Rectal smooth muscle tissue (tissue), 1 donor: Measurements from ENCODE around the gene GRWD1.
A peak's percentile ranks its signal among the peaks of the same experiment; 100 is the strongest.

Experiments used
- H3K27ac ChIP-seq: one replicate; pipeline ENCODE4 v1.7.0; 2013; ENCODE audit warnings: low read depth, low read length, inconsistent platforms
- H3K27me3 ChIP-seq: one replicate; pipeline ENCODE4 v1.7.0; 2013; ENCODE audit warnings: low read length; ENCODE audit not compliant: control insufficient read depth, insufficient read depth
- H3K36me3 ChIP-seq: one replicate; pipeline ENCODE4 v1.7.0; 2013; ENCODE audit warnings: low read length; ENCODE audit not compliant: control insufficient read depth, insufficient read depth
- H3K4me1 ChIP-seq: one replicate; pipeline ENCODE4 v1.7.0; 2013; ENCODE audit warnings: low read length; ENCODE audit not compliant: control insufficient read depth, insufficient read depth
- H3K4me3 ChIP-seq: one replicate; pipeline ENCODE4 v1.7.0; 2013; ENCODE audit warnings: low read length
- H3K9ac ChIP-seq: one replicate; pipeline ENCODE4 v1.7.0; 2013; ENCODE audit warnings: low read length

The GRWD1 gene

GRCh38 chr19:48454150-48454730 lies 8.5 kb downstream of the GRWD1 start:
- H3K27me3 ChIP-seq = no peaks in the 10 kb centered on the region
- H3K9ac ChIP-seq = no peak overlapping the region
- H3K27ac ChIP-seq = no peak overlapping the region
- no peak overlapping the region for H3K4me3 ChIP-seq
- no peaks in the 10 kb centered on the region for H3K4me1 ChIP-seq
- peaks cover 37% of the 10 kb centered on the region for H3K36me3 ChIP-seq

- H3K4me1 ChIP-seq = no peaks in the 10 kb centered on the region
- no peaks in the 10 kb centered on the region for H3K27me3 ChIP-seq
- no peak within 1 kb of the TSS for H3K9ac ChIP-seq
- H3K27ac ChIP-seq = no peak within 1 kb of the TSS
- no peak within 1 kb of the TSS for H3K4me3 ChIP-seq
- H3K36me3 ChIP-seq = peaks cover 28% of the 10 kb centered on the region
Observed at GRCh38 chr19:48455171-48455907, 9.6 kb downstream of the GRWD1 start, which contains the start of gene KCNJ14. Gene KCNJ14, plus strand, starts transcription at chr19:48455574. Its CDS starts 6,151 bp downstream, at chr19:48461725.

- Histone ChIP-seq H3K9ac (no peak overlapping the region), H3K27me3 (no peaks in the 10 kb centered on the region), H3K4me1 (no peaks in the 10 kb centered on the region), H3K36me3 (peaks cover 22% of the 10 kb centered on the region), H3K4me3 (no peak overlapping the region), H3K27ac (no peak overlapping the region)
Observed at GRCh38 chr19:48455908-48456562, 10.3 kb downstream of the GRWD1 start.

GRCh38 chr19:48456864-48457263 lies 11.1 kb downstream of the GRWD1 start:
- Histone ChIP-seq H3K4me1 (no peaks in the 10 kb centered on the region), H3K27me3 (no peaks in the 10 kb centered on the region), H3K9ac (no peak overlapping the region), H3K27ac (no peak overlapping the region), H3K4me3 (no peak overlapping the region), H3K36me3 (peaks cover 14% of the 10 kb centered on the region)

GRCh38 chr19:48458016-48458415 lies 12.2 kb downstream of the GRWD1 start:
- Histone ChIP-seq H3K36me3 (peaks cover 8% of the 10 kb centered on the region), H3K4me3 (no peak overlapping the region), H3K9ac (no peak overlapping the region), H3K27ac (no peak overlapping the region), H3K4me1 (no peaks in the 10 kb centered on the region), H3K27me3 (no peaks in the 10 kb centered on the region)

GRCh38 chr19:48461651-48461981 lies 15.8 kb downstream of the GRWD1 start:
- Histone ChIP-seq H3K4me1 (no peaks in the 10 kb centered on the region), H3K27me3 (no peaks in the 10 kb centered on the region), H3K4me3 (no peak overlapping the region), H3K9ac (no peak overlapping the region), H3K36me3 (no peaks in the 10 kb centered on the region), H3K27ac (no peak overlapping the region)

- H3K36me3 ChIP-seq = no peaks in the 10 kb centered on the region
- no peak overlapping the region for H3K27ac ChIP-seq
- no peak overlapping the region for H3K9ac ChIP-seq
- no peaks in the 10 kb centered on the region for H3K27me3 ChIP-seq
- no peak overlapping the region for H3K4me3 ChIP-seq
- no peaks in the 10 kb centered on the region for H3K4me1 ChIP-seq
Observed at GRCh38 chr19:48461982-48462655, 16.3 kb downstream of the GRWD1 start.

- Histone ChIP-seq H3K27me3 (no peaks in the 10 kb centered on the region), H3K4me1 (peaks cover 3% of the 10 kb centered on the region), H3K9ac (no peak overlapping the region), H3K36me3 (no peaks in the 10 kb centered on the region), H3K27ac (no peak overlapping the region), H3K4me3 (no peak overlapping the region)
Observed at GRCh38 chr19:48465215-48465614, 19.4 kb downstream of the GRWD1 start.

- Histone ChIP-seq H3K4me3 (no peak overlapping the region), H3K9ac (no peak overlapping the region), H3K27me3 (no peaks in the 10 kb centered on the region), H3K27ac (no peak overlapping the region), H3K4me1 (peaks cover 9% of the 10 kb centered on the region), H3K36me3 (peaks cover 6% of the 10 kb centered on the region)
Observed at GRCh38 chr19:48466561-48467325, 21.0 kb downstream of the GRWD1 start.

GRCh38 chr19:48468772-48469288 lies 23.0 kb downstream of the GRWD1 start:
- Histone ChIP-seq H3K27me3 (no peaks in the 10 kb centered on the region), H3K27ac (peak overlapping the region; percentile 98), H3K9ac (peak overlapping the region; percentile 32), H3K4me1 (peaks cover 9% of the 10 kb centered on the region), H3K4me3 (peak overlapping the region; percentile 86), H3K36me3 (peaks cover 21% of the 10 kb centered on the region)

- H3K27ac ChIP-seq = peak within 1 kb of the TSS; percentile 98
- peak within 1 kb of the TSS; percentile 86 for H3K4me3 ChIP-seq
- peak within 1 kb of the TSS; percentile 87 for H3K9ac ChIP-seq
- peaks cover 9% of the 10 kb centered on the region for H3K4me1 ChIP-seq
- H3K27me3 ChIP-seq = no peaks in the 10 kb centered on the region
- peaks cover 27% of the 10 kb centered on the region for H3K36me3 ChIP-seq
Observed at GRCh38 chr19:48469289-48469881, 23.6 kb downstream of the GRWD1 start, which contains the start of gene CYTH2. Gene CYTH2, plus strand, starts transcription at chr19:48469369. Its CDS starts 139 bp downstream, at chr19:48469508.
